Kidney capillary endothelial cell (primary cell): ENCODE results near the gene ORAI2.
A peak's percentile ranks its signal among the peaks of the same experiment; 100 is the strongest.
"Not testable (repeated sequence)": the region's sequence is repeated elsewhere in the genome, so short reads cannot be mapped to it uniquely, and the experiment has no call there.

Experiments used
- DNase-seq: peaks from one replicate; pipeline ENCODE4 v3.0.0-alpha.2; 2018; ENCODE audit warnings: low spot score

The ORAI2 gene

DNA sequence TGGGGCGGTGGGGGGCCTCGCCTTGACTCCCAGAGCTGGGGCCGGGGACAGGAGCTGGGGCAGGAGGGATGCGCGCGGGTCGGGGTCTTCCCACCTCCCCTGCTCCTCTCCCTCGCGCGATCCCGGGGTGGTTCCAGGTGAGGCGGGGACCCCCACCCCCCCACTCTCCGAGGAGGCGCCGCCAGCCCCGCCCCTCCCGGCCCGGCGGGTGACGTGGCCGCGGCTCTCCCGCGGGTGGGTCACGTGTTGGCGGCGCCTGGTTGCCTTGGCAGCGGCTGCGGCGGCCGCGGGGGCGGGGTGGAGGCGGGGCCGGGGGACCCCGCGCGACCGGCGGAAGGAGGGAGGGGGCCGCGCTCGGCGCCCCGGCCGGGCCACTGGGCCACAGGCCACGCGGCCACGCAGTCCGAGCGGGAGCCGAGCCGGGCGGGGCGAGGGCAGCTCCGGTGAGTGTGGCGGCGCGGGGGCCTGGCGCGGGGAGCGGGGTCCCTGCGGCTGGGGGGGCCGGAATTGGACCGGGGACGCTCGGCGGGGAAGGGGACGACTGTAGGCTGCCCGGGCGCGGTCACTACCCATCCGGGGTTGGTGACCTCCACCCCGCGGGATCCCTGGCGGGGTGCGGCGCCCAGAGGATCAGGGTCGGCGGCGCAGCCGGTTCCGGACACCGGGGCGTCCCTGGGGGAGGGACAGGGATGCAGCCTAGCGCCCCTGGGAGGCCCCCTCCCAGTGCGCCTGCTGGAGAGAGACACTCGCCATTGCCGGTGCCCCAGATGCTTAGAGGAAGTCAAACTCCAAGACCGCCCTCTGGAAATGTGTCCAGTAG is at the start of gene ORAI2:
ORAI2 (plus strand) TSS at position 357 of the 820 bp plus-strand sequence. CDS start 5,382 bp downstream, outside the sequence.
- DNase-seq = peak; percentile 67

DNA sequence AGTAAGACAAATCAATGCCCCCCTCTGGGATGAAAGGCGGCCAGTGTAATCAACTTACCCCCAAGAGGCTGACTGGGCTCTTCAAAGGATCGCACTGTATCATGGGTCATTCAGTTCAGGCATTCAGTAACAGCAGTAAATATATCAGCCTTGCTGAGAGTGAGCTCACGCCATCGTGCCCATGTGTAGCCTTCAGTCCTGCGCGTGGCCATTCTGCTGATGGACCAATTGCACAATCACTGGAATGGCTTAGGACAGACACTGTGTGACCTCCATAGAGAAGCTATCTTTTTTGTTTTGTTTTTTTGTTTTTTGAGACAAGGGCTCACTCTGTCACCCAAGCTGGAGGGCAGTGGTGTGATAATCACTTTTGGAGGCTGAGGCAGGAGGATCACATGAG is 46.3 kb upstream of the ORAI2 start:
- DNase-seq = no peak

DNA sequence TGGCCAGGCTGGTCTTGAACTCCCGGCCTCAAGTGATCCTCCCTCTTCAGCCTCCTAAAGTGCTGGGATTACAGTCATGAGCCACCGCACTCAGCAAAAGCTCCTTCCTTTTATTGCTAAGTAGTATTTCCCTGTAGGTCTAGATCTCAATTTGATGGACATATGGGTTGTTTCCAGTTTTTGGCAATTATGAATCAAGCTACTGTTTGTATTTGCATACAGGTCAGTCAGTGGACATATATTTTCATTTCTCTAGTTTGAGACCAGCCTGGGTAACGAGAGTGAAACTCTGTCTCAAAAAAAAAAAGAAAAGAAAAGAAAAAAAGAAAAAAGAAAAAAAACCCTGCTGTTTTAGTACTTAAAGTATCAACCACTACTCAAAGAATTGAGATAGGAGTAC is 43.6 kb upstream of the ORAI2 start:
- no peak for DNase-seq

GRCh38 chr7:102390697-102391484 is 42.5 kb upstream of the ORAI2 start:
- DNase-seq = peak; percentile 74

DNA sequence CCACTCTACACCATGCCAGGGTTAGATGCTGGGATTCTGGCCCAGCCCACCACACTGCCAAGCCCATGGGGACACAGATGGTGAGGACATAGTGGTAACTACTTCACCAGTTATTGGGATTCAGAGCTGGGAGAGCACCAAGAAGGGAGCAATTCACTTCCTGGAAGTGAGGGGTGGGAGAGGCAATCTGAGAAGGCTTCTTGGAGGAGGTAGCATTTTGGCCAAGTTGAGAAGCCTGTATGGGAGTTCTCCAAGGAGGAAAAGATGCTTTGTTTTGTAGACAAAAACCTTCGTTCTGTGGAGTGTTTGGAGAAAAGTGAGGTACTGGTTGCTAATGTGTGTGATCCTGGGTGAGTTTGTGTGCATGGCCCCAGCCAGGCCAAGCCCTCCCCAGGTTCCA is 41.0 kb upstream of the ORAI2 start:
- no peak for DNase-seq

- DNase-seq = no peak
Measured at GRCh38 chr7:102393467-102393866, 39.9 kb upstream of the ORAI2 start.

GRCh38 chr7:102395592-102395872 is 37.8 kb upstream of the ORAI2 start:
- no peak for DNase-seq

- DNase-seq = peak; percentile 92
Measured at GRCh38 chr7:102395873-102396709, 37.3 kb upstream of the ORAI2 start, which contains the start of gene PRKRIP1. TSS of gene PRKRIP1 (plus strand) at chr7:102396363. CDS start at chr7:102396412, 49 bp downstream.

DNA sequence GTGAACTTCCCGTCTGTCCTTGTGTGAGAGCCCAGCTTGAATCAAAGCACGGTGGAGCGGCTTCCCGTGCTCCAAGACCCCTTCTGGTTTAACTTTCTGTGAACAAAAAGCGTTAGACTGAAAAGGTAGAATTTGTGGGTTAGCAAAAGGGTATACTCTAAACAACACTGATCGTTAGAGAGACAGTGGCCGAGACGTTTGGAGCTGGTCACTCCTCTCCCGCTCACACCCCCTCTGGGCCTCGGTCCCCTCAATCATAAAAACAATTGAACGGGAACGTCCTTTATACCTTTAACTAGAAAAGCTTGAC is 36.7 kb upstream of the ORAI2 start:
- DNase-seq = no peak

GRCh38 chr7:102398543-102398942 is 34.8 kb upstream of the ORAI2 start:
- no peak for DNase-seq

DNA sequence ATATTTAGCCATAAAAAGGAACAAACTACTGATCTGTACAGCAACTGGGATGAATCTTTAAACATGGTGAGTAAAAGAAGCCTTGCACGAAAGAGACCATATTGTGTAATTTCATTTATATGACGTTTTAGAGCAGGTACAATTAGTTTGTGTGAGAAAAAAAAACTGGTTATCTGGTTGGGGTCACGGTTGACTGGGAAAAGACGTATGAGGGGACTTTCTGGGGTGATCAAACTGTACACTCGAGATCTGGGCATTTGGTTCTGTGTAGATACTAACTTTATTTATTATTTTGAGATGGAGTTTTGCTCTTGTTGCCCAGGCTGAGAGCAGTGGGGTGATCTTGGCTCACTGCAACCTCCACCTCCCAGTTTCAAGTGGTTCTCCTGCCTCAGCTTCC is 33.0 kb upstream of the ORAI2 start:
- no peak for DNase-seq

GRCh38 chr7:102403563-102403962 is 29.8 kb upstream of the ORAI2 start:
- DNase-seq = no peak

- peak; percentile 58 for DNase-seq
Measured at GRCh38 chr7:102404005-102404861, 29.1 kb upstream of the ORAI2 start.

GRCh38 chr7:102404862-102405188 is 28.6 kb upstream of the ORAI2 start:
- not testable (repeated sequence) for DNase-seq

GRCh38 chr7:102407910-102408309 is 25.5 kb upstream of the ORAI2 start:
- DNase-seq = no peak

DNA sequence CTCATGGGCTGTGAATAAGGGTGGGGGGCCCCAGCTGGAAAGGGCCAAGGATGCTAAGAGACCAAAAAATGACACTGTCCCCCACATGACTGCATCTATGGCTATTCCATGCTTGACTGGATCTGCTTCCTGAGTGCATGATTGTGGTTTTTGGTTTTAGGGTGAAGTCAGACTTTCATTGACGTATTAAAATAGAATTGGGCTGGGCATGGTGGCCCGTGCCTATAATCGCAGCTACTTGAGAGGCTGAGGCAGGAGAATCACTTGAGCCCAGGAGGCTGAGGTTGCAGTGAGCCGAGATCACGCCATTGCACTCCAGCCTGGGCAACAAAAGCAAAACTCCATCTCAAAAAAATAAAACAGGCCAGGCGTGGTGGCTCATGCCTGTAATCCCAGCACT is 24.8 kb upstream of the ORAI2 start:
- not testable (repeated sequence) for DNase-seq

GRCh38 chr7:102409340-102409739 is 24.0 kb upstream of the ORAI2 start:
- no peak for DNase-seq

DNA sequence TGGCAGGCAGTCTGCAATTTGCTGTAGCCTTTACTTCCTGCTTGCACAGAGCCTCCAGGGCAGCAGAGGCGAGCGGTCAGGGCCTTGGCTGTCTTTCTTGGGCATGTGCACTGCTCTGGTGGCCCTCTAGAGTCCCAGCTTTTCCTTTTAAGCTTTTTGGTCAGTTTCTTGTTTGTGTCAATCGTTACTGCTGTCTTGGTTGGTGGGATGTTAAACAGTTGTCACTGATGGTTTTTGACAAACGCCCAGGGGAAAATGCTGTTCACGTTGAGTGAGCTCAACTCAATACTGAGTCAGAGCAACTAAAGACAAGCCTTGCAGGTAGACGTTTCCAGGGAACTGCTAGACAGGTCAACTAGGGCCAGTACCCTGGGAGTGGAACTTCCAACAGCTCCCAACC is 23.3 kb upstream of the ORAI2 start:
- no peak for DNase-seq

DNA sequence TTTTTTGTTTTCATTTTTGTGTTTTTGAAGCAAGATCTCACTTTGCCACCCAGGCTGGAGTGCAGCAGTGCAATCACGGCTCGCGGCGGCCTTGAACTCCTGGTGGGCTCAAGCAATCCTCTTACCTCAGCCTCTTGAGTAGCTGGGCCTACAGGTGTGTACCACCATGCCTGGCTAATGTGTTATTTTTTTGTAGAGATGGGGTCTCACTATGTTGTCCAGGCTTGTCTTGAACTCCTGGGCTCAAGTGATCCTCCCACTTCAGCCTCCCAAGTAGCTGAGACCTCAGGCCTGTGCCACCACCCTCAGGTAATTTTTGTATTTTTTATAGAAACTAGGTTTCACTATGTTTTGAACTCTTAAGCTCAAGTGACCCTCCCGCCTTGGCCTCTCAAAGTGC is 22.5 kb upstream of the ORAI2 start:
- DNase-seq = no peak

- DNase-seq = peak; percentile 26
Measured at GRCh38 chr7:102412548-102412947, 20.8 kb upstream of the ORAI2 start.

DNA sequence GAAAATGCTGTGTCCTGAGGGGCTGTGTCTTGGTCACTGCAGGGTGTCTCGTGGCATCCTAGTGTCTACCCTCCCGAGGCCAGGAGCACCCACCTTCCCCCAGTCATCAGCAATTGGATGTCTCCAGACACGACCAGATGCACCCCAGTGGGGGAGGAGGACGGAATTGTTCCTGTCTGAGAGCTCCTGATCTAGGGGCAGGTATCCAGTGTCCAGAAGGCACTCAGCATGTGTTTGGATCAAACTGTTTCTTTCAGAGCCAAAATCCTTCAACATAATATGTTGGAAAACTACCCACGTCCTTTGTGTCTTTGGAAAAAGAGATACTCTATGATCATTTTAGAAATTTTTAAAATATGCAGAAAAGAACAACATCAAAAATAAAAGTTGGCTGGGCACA is 20.3 kb upstream of the ORAI2 start:
- no peak for DNase-seq

- no peak for DNase-seq
Measured at GRCh38 chr7:102413611-102414010, 19.8 kb upstream of the ORAI2 start.
